Astrocyte (in vitro differentiated cells and primary cell): Measurements from ENCODE around the gene DUSP10. TPM values are rescaled to one million over a fixed set of nuclear protein-coding genes. Genes with fewer than 3 reads are reported as not detected.

Source experiments
- DNase-seq: peaks from one replicate; pipeline ENCODE4 v3.0.0-alpha.2; 2010; ENCODE audit warnings: low read depth
- FAIRE-seq: peaks from 2 replicates; lab custom pipeline; 2011; peaks lifted over from hg19 to GRCh38; lab: Jason Lieb, UNC
- H2AFZ ChIP-seq: 2 replicates; pipeline ENCODE4 v1.6.0; 2012; ENCODE audit warnings: low read depth, low read length, inconsistent platforms
- H3K27ac ChIP-seq: 2 replicates; pipeline ENCODE4 v1.5.1; 2011; ENCODE audit warnings: low read depth, low read length, inconsistent platforms
- H3K27me3 ChIP-seq: 2 replicates; pipeline ENCODE4 v1.6.0; 2011; ENCODE audit warnings: low read length, inconsistent platforms; ENCODE audit not compliant: insufficient read depth
- H3K36me3 ChIP-seq: 2 replicates; pipeline ENCODE4 v1.5.1; 2011; ENCODE audit warnings: low read length, inconsistent platforms; ENCODE audit not compliant: insufficient read depth
- H3K4me1 ChIP-seq: 2 replicates; pipeline ENCODE4 v1.5.1; 2011; ENCODE audit warnings: low read length, inconsistent platforms; ENCODE audit not compliant: insufficient read depth
- H3K4me2 ChIP-seq: 2 replicates; pipeline ENCODE4 v1.6.0; 2012; ENCODE audit warnings: low read length, inconsistent platforms
- H3K4me3 ChIP-seq: 2 replicates; pipeline ENCODE4 v1.5.1; 2011; ENCODE audit warnings: low read depth, mild to moderate bottlenecking, low read length, inconsistent platforms; ENCODE audit not compliant: insufficient read depth
- H3K79me2 ChIP-seq: 2 replicates; pipeline ENCODE4 v1.6.0; 2012; ENCODE audit warnings: mild to moderate bottlenecking, low read length, inconsistent platforms; ENCODE audit not compliant: insufficient read depth
- H3K9ac ChIP-seq: 2 replicates; pipeline ENCODE4 v1.6.0; 2012; ENCODE audit warnings: mild to moderate bottlenecking, low read length, inconsistent platforms
- H3K9me3 ChIP-seq: 2 replicates; pipeline ENCODE4 v1.5.1; 2012; ENCODE audit warnings: low read depth, mild to moderate bottlenecking, low read length, inconsistent platforms; ENCODE audit not compliant: insufficient read depth
- H4K20me1 ChIP-seq: 2 replicates; pipeline ENCODE4 v1.6.0; 2012; ENCODE audit warnings: low read length, inconsistent platforms; ENCODE audit not compliant: insufficient read depth
- H3K27ac Mint-ChIP-seq: one replicate; pipeline ENCODE4 v1.8.0; 2021; ENCODE audit warnings: mild to moderate bottlenecking, mixed read lengths; ENCODE audit not compliant: unreplicated experiment
- H3K27me3 Mint-ChIP-seq: one replicate; pipeline ENCODE4 v1.8.0; 2021; ENCODE audit warnings: low read depth, mixed read lengths; ENCODE audit not compliant: unreplicated experiment
- H3K36me3 Mint-ChIP-seq: one replicate; pipeline ENCODE4 v1.8.0; 2021; ENCODE audit warnings: low read depth, mixed read lengths; ENCODE audit not compliant: unreplicated experiment
- H3K4me1 Mint-ChIP-seq: one replicate; pipeline ENCODE4 v1.8.0; 2021; ENCODE audit warnings: low read depth, mixed read lengths; ENCODE audit not compliant: unreplicated experiment
- H3K4me3 Mint-ChIP-seq: one replicate; pipeline ENCODE4 v1.8.0; 2021; ENCODE audit warnings: mild to moderate bottlenecking, moderate library complexity, mixed read lengths; ENCODE audit not compliant: unreplicated experiment
- H3K9me3 Mint-ChIP-seq: one replicate; pipeline ENCODE4 v1.8.0; 2021; ENCODE audit warnings: mild to moderate bottlenecking, mixed read lengths; ENCODE audit not compliant: unreplicated experiment
- EZH2 ChIP-seq: IDR thresholded peaks from 2 replicates; pipeline ENCODE4 v1.6.1; 2012; ENCODE audit warnings: mild to moderate bottlenecking, low read length, inconsistent platforms; ENCODE audit not compliant: insufficient read depth
- total RNA-seq: library from RNA; stranded (reverse); gene quantifications from 2 replicates; pipeline ENCODE4 v1.2.1, GENCODE V29; 2021
- TF ChIP-seq, protein P1 (sequence below): IDR thresholded peaks from 2 replicates; pipeline ENCODE4 v1.5.1; 2011; ENCODE audit warnings: low read depth, mild to moderate bottlenecking, inconsistent platforms, low read length, moderate library complexity; ENCODE audit not compliant: insufficient read depth

The DUSP10 gene
- total RNA-seq, 1 donor from 2014 or later = 45.8 TPM

DNA sequence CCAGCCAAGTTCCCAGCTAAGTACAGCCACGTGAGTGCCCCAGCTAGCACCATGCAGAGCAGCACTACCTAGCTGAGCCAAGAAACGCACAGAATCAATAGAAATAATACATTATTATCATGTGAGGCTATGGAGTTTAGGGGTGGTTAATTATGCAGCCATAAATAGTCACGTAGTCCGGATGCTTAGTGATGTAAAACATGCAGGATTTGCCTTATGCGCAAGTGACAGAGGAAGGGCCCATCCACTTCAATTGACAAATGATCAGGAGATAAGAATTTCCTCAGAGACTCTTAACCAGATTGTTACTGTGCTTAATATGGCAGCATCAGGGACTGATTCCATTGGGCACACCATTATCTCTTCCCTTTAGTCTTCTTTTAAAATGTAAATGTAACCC is 44.8 kb upstream of the DUSP10 start:
- no peaks in the 10 kb centered on the region for H3K36me3 ChIP-seq
- peaks cover 3% of the 10 kb centered on the region for H3K9me3 Mint-ChIP-seq
- H4K20me1 ChIP-seq = no peaks in the 10 kb centered on the region
- H3K27ac Mint-ChIP-seq = no peak overlapping the region
- peaks cover 15% of the 10 kb centered on the region for H3K27me3 Mint-ChIP-seq
- no peak for FAIRE-seq
- peaks cover 12% of the 10 kb centered on the region for H3K4me1 Mint-ChIP-seq
- no peak overlapping the region for H3K9ac ChIP-seq
- H3K4me1 ChIP-seq = no peaks in the 10 kb centered on the region
- no peak for TF ChIP-seq EZH2
- TF ChIP-seq, protein P1, sequence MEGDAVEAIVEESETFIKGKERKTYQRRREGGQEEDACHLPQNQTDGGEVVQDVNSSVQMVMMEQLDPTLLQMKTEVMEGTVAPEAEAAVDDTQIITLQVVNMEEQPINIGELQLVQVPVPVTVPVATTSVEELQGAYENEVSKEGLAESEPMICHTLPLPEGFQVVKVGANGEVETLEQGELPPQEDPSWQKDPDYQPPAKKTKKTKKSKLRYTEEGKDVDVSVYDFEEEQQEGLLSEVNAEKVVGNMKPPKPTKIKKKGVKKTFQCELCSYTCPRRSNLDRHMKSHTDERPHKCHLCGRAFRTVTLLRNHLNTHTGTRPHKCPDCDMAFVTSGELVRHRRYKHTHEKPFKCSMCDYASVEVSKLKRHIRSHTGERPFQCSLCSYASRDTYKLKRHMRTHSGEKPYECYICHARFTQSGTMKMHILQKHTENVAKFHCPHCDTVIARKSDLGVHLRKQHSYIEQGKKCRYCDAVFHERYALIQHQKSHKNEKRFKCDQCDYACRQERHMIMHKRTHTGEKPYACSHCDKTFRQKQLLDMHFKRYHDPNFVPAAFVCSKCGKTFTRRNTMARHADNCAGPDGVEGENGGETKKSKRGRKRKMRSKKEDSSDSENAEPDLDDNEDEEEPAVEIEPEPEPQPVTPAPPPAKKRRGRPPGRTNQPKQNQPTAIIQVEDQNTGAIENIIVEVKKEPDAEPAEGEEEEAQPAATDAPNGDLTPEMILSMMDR = no peak
- H3K27me3 ChIP-seq = no peaks in the 10 kb centered on the region
- no peak overlapping the region for H3K4me3 ChIP-seq
- no peaks in the 10 kb centered on the region for H3K79me2 ChIP-seq
- H3K36me3 Mint-ChIP-seq = no peaks in the 10 kb centered on the region
- no peak overlapping the region for H2AFZ ChIP-seq
- DNase-seq = no peak
- H3K4me2 ChIP-seq = no peak overlapping the region
- no peak overlapping the region for H3K4me3 Mint-ChIP-seq
- H3K27ac ChIP-seq = no peak overlapping the region
- H3K9me3 ChIP-seq = no peaks in the 10 kb centered on the region

DNA sequence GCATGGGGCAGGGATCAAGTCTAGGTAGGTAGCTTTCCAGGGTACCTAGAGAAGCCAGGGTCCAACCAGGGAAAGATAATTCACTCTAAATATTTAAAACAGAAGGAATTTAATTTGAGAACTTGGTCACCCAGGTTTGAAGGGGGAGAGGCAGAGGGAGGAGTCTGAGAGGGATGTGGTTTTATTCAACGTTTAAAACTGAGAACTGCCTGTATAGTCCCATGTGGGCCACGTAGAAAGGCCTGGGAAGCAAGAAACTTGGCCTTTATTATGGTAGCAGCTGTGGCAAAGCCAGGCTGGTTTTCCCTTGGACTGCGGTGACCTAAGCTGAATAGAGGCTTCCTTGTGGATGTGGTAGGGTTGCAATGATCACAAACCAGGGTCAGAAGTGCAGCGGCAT is 42.0 kb upstream of the DUSP10 start:
- DNase-seq = no peak
- H3K27ac Mint-ChIP-seq = no peak overlapping the region
- no peak overlapping the region for H3K4me3 Mint-ChIP-seq
- no peak overlapping the region for H3K4me3 ChIP-seq
- TF ChIP-seq EZH2 = no peak
- TF ChIP-seq, protein P1 = no peak
- no peaks in the 10 kb centered on the region for H3K4me1 ChIP-seq
- no peak overlapping the region for H3K4me2 ChIP-seq
- peaks cover 15% of the 10 kb centered on the region for H3K27me3 Mint-ChIP-seq
- no peak overlapping the region for H2AFZ ChIP-seq
- H3K9ac ChIP-seq = no peak overlapping the region
- no peak overlapping the region for H3K27ac ChIP-seq
- H3K4me1 Mint-ChIP-seq = peaks cover 12% of the 10 kb centered on the region
- no peak for FAIRE-seq
- peaks cover 3% of the 10 kb centered on the region for H3K9me3 Mint-ChIP-seq
- H3K79me2 ChIP-seq = no peaks in the 10 kb centered on the region
- H3K27me3 ChIP-seq = no peaks in the 10 kb centered on the region
- no peaks in the 10 kb centered on the region for H3K36me3 Mint-ChIP-seq
- no peaks in the 10 kb centered on the region for H3K36me3 ChIP-seq
- no peaks in the 10 kb centered on the region for H3K9me3 ChIP-seq
- no peaks in the 10 kb centered on the region for H4K20me1 ChIP-seq

DNA sequence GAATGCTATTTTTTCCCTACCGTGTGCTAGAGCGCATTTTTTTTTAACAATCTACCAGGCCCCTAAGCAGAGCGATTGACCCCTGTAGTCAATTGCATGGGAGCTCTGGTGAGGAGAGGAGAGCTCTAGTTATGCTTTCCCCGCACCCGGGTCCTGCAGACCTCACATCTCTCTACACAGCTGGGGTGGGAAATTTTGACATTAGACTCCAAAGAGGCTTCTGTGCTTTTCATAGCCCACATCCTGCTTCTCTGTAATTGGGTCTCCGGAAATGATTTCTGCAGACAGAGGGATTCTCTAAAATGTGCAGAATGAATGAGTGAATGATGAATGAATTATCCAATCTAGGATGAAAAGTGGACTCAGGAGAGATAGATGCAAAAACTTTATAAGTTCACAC is 41.5 kb upstream of the DUSP10 start:
- H3K4me3 Mint-ChIP-seq = no peak overlapping the region
- FAIRE-seq = no peak
- H3K27me3 Mint-ChIP-seq = peaks cover 15% of the 10 kb centered on the region

More for the DNA sequence above, 41.5 kb upstream of the DUSP10 start:
- Histone ChIP-seq H3K4me2 (no peak overlapping the region), H3K27ac (no peak overlapping the region), H3K4me3 (no peak overlapping the region), H2AFZ (no peak overlapping the region), H3K27me3 (no peaks in the 10 kb centered on the region), H3K36me3 (no peaks in the 10 kb centered on the region), H3K79me2 (no peaks in the 10 kb centered on the region), H4K20me1 (no peaks in the 10 kb centered on the region), H3K4me1 (no peaks in the 10 kb centered on the region), H3K9me3 (no peaks in the 10 kb centered on the region), H3K9ac (no peak overlapping the region)
- no peak overlapping the region for H3K27ac Mint-ChIP-seq
- H3K36me3 Mint-ChIP-seq = no peaks in the 10 kb centered on the region
- H3K4me1 Mint-ChIP-seq = peaks cover 12% of the 10 kb centered on the region
- TF ChIP-seq EZH2 = no peak
- TF ChIP-seq, protein P1 = no peak
- H3K9me3 Mint-ChIP-seq = no peaks in the 10 kb centered on the region
- DNase-seq = no peak
